GM19025 (cell line): ENCODE measurements around the gene CYP1A2.
"Not testable (repeated sequence)": the region's sequence is repeated elsewhere in the genome, so short reads cannot be mapped to it uniquely, and the experiment has no call there.

Experiments
- ATAC-seq: cut with Tn5 transposase; IDR thresholded peaks from one replicate; pipeline ENCODE4 v1.9.1; 2021; ENCODE audit warnings: mild to moderate bottlenecking, low read depth, moderate library complexity; ENCODE audit not compliant: unreplicated experiment

The CYP1A2 gene

GRCh38 chr15:74775132-74775562 lies 26.5 kb downstream of the CYP1A2 start:
- no peak for ATAC-seq

GRCh38 chr15:74775894-74776293 lies 27.2 kb downstream of the CYP1A2 start:
- no peak for ATAC-seq

DNA sequence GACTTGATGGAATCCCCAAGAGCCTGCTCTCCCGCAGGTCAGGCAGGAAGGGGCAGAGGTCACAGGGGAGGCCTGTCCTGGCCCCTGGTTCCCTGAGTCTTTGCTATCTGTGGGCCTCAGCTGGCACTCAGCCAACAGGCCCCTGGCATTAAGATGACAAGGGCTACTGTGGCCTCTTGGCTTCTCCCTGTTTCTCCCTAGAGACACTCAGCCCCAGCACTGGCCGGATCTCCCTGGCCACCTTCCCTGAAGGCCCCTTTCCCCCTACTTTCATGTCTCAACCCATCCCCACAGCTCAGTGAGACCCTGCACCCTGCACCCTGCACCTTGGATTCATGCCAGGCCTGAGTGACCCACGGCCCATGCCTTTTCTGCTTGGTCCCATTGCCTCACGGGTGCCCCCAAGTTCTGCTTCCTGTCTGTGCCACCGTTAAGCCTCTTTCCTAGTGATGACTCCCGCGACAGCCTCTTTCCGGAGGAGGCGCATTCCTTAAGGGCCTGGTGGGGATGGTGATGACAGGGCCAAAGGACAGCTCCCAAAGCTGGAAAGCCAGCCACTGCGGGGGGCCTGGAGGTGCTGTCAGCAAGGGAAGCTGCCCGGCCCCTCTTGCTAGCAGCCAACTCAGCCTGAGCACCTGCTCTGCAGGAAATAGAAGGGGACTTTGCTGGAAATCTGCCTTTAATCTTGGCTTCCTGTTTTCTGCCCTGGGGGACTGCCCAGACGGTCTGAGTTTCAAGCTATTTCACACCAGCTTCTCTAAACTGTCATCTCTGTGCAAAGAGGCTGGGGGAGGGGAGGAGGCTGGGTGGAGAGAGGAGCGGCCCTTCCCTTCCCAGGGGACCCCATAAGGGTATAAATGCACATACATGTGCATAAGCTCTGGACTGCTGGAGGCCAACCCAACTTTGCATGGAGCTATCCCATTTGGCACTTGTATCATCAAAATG lies 28.4 kb downstream of the CYP1A2 start:
- peak; percentile 34 for ATAC-seq

DNA sequence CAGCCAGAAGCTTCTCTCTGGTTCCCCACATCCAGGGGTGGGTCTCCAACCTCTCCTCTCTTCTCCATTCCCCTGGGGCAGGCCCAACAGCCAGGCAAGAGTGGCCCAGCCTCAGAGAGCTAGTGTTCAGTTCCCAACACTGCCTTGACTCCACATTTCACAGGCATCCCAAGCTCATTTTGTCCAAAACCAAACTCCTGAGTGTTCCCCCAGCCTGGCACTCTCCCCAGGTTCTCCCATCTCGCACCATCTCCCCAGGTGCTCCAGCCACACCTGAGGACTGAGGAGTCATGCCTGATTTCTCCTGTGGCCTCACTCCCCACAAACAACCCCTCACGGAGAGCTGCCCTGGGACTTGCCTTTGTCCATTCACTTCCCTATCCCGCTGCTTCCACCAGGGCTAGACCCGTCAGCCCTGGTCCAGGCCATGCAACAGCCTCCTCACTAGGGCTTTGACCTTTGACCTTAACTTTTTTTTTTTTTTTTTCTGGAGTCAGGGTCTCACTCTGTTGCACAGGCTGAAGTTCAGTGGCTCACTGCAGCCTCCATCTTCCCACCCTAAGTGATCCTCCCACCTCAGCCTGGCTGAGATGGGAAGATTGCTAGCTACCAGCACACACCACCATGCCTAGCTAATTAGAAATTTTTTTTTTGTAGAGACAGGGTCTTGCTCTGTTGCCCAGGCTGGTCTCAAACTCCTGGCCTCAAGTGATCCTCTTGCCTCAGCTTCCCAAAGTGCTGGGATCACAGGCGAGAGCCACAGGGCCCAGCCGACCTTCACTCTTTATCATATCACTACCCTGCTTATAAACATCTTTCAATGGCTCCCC lies 29.3 kb downstream of the CYP1A2 start:
- ATAC-seq, result no peak

DNA sequence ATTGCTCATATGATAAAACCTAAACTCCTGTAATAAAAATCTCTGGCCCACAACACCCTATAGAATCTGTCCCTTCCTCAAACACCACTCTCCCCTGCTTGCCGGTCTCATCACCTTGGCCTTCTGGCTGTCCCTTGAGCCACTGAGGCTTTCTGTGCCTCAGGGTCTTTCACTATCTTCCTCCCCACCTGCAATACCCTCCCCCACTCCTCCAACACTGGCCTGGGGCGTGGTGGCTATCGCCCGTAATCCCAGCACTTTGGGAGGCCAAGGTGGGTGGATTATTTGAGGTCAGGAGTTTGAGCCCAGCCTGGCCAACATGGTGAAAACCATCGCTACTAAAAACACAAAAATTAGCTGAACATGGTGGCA lies 29.9 kb downstream of the CYP1A2 start:
- no peak for ATAC-seq

DNA sequence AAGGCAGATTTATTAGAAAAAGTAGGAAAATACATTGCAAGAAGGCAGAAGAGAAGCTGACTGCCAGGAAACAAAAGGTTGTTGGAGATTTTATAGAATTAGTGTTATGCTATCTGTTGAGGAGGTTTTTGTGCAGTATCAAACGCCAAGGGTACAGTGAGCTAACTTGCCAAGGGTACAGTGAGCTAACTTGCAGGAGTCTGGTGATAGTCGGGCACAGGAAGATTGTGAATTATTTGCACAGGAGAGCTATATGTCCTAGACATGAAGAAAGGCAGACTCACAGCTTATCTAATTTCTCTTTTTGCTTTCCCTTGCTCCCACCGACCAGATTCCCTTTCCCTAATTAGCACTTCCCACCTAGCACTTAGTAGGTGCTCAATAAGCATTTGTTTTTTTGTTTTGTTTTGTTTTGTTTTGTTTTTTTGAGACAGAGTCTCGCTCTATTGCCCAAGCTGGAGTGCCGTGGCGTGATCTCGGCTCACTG lies 30.6 kb downstream of the CYP1A2 start:
- no peak for ATAC-seq

DNA sequence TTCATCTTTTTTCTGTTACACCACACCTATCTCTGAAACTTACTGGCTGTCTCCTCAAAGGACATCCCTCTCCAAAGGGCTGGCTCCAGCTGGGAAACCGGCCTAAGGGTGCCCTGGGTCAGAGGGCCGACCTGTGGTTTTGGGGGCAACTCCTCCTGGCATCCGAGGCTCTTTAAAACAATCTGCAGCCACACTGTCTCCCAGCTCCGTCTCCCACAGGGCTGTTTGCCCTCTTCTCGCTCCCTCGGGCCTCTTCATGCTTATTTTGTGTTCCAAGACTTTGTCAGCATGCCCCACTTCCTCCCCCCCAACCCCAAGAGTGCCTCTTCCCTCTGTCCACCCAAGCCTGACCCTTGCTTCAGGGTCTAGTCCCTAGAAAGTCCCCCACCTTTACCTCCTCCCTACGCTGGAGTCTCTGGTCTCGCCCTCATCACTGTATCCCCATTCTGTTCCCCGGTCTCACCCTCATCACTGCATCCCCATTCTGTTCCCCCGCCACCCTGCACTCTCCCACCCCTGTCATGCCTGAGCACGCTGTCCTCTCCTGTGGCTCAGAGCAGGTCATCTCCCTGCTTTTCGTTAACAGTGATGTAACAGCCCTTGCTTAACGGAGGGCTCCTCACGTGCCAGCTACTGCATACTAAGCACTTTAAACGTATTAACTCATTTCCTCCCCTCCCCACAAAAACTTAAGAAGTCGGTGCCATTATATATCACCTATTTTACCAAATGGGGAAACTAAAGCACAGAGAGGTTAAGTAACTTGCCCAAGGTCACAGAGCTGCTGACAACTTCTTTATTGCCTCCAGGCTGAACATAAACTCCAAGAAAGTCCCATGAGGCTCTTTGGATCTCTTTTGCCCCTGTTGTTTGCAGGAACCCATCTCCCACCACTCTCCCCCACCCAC lies 32.1 kb downstream of the CYP1A2 start:
- no peak for ATAC-seq

GRCh38 chr15:74781431-74782258 lies 33.0 kb downstream of the CYP1A2 start, which contains the start of gene CSK:
TSS of gene CSK (plus strand) at chr15:74782080. CDS start at chr15:74798298, 16,218 bp downstream.
- ATAC-seq, result peak; percentile 31

DNA sequence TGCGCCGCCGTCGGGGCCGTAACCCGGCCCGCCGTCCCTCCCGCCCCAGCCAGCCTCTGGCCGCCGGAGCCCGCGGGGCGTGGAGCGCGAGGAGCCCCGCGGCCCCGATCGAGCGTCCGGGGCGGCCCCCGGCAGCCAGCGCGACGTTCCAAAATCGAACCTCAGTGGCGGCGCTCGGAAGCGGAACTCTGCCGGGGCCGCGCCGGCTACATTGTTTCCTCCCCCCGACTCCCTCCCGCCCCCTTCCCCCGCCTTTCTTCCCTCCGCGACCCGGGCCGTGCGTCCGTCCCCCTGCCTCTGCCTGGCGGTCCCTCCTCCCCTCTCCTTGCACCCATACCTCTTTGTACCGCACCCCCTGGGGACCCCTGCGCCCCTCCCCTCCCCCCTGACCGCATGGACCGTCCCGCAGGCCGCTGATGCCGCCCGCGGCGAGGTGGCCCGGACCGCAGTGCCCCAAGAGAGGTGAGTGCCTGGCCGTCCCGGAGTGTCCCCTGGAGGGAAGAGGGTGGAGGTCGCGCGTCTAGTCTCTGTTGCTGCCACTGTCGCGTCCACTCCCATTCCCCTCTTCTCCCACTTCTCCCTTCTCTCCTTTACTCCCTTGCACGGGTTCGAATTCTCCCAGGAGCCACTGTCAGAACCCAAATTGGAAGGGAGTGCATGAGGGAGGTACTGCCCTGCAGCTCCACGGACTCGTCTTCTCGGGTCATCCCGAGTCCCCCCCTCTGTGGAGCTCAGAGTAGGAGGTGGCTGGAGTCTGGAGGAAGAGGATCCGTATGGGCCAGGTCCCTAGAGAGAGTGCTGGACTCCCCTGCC lies 33.8 kb downstream of the CYP1A2 start:
- ATAC-seq, result peak; percentile 13

DNA sequence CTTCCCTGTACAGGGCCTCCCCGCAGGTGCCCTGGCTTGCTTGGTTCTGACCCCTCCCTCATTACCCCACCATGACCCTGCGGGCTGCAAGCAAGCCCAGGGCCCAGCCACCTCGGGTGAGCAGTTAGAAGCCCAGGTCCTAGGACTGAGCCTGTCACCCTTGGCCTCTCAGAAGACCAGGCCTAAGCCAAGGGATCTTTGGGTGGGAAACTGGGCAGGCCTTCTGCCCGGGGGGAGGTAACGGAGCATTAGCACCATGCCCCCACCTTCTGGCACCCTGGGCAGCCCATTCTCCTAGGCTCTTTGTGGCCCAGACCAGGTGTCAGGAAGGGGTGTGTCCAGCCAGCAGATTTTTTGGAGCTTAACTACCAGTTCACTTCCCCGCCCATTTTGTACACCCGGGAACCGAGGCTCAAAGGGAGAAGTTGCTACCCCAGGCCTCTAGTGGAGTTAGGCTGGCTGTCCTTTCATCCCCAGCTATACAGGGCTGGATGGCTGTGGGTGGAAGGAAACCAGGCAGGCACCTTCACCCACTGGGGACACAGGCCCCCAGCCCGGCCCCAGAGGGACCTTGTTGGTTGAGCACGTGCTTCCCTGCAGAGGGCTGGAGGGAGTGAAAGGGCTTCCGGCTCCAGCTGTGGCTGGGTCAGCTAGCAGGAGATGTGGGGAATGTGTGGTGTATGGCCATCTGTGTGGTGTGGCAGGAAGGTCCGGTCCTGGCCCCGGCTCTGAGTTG lies 34.6 kb downstream of the CYP1A2 start:
- no peak for ATAC-seq

- ATAC-seq, result no peak
These were observed 35.1 kb downstream of the CYP1A2 start for GRCh38 chr15:74783808-74784175.

- ATAC-seq, result no peak
These were observed 36.0 kb downstream of the CYP1A2 start for GRCh38 chr15:74784426-74785193.

DNA sequence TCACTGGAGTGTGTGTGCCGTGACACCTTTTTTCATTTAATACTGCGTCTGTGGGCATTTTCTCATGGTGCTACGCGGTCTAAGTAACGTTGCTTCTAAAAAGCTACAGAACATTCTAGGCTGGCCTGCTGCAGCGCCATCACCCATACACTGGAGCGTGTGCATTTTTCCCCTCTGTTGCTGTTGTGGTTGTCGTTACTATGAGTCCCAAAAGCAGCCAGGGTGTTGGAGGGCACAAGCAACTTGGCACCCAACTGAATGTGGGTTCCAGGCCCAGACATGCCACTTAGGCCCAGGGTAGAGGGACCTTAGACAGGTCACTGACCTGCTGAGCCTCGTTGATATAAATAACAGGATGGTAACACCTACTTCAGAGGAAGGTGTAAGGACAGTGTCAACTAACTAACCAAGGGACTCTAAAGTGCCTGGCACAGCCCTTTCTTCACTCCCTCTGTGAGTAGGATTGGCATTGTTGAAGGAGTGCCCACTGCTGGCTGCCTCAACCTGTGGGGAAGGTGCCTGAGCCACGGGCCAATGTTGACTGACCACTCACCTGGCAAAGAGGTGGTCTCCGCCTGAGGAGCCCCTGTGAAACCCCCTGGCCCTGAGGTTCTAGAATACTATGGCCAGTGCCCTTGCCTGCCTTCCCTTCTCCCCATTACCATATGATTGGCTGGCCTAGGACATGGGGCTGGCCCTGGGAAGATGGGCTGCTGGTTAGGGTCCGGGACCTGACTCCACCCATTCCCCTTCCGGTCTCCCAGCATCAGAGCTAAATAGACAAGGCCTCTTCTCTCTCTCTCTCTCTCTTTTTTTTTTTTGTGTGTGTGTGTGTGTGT lies 36.8 kb downstream of the CYP1A2 start:
- ATAC-seq, result no peak

DNA sequence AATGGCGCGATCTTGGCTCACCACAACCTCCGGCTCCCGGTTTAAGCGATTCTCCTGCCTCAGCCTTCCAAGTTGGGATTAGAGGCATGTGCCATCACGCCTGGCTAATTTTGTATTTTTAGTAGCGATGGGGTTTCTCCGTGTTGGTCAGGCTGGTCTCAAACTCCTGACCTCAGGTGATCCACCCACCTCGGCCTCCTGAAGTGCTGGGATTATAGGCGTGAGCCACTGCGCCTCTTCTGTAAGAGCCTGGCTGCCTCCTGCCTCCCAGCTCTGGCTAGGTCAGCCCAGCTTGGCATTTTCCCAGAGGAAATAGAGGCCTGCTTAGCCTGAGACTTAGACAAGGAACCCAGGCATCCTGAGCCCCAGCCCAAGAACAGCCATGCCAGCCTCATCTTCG lies 37.4 kb downstream of the CYP1A2 start:
- ATAC-seq, result not testable (repeated sequence)

- no peak for ATAC-seq
These were observed 38.0 kb downstream of the CYP1A2 start for GRCh38 chr15:74786551-74787165.
